Subcutaneous adipose tissue (tissue), 4 donors: ENCODE measurements around the gene ZNF568. TPM values are rescaled to one million over a fixed set of nuclear protein-coding genes. Genes with fewer than 3 reads are reported as not detected.

Source experiments
- total RNA-seq, 4 donors: library from RNA; depleted of rRNA; stranded (reverse); fragments of >200 nt; gene quantifications; one replicate each; pipeline ENCODE4 v1.1.0, GENCODE V29; 2016
- TF ChIP-seq, protein P1 (sequence below): fragments of 450-650 bp; IDR thresholded peaks from one replicate; pipeline ENCODE4 v1.5.1; 2016; ENCODE audit warnings: low read depth, mild to moderate bottlenecking, control low read depth, antibody characterized with exemption, moderate library complexity

ZNF568 gene
- total RNA-seq, 4 donors from 2014 or later, result 6.1 to 13.8 (median 8.7) TPM

DNA sequence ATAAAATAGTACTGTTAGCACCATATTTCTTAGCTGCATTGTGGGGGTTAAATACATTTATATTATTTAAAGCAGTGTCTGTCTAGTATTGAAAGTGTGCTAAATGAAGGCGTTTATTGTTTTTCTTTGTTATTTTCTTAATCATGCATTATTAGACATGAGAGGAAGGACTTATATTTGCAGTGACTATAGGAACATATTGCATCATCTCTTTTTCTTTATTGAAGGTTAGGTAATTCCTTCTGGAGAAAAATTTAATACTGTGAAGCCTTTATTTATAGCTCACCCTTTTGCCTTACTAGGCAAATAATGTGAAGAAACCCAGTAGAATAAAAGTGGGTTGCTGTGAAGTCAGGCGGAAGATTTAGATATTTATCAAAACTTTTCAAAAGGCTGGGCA is 83.2 kb downstream of the ZNF568 start:
- TF ChIP-seq, protein P1, sequence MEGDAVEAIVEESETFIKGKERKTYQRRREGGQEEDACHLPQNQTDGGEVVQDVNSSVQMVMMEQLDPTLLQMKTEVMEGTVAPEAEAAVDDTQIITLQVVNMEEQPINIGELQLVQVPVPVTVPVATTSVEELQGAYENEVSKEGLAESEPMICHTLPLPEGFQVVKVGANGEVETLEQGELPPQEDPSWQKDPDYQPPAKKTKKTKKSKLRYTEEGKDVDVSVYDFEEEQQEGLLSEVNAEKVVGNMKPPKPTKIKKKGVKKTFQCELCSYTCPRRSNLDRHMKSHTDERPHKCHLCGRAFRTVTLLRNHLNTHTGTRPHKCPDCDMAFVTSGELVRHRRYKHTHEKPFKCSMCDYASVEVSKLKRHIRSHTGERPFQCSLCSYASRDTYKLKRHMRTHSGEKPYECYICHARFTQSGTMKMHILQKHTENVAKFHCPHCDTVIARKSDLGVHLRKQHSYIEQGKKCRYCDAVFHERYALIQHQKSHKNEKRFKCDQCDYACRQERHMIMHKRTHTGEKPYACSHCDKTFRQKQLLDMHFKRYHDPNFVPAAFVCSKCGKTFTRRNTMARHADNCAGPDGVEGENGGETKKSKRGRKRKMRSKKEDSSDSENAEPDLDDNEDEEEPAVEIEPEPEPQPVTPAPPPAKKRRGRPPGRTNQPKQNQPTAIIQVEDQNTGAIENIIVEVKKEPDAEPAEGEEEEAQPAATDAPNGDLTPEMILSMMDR, result no peak

GRCh38 chr19:37007587-37008220 is 91.6 kb downstream of the ZNF568 start:
- TF ChIP-seq, protein P1, result no peak

- TF ChIP-seq, protein P1, result no peak
These were observed 93.7 kb downstream of the ZNF568 start for GRCh38 chr19:37009871-37010270.

DNA sequence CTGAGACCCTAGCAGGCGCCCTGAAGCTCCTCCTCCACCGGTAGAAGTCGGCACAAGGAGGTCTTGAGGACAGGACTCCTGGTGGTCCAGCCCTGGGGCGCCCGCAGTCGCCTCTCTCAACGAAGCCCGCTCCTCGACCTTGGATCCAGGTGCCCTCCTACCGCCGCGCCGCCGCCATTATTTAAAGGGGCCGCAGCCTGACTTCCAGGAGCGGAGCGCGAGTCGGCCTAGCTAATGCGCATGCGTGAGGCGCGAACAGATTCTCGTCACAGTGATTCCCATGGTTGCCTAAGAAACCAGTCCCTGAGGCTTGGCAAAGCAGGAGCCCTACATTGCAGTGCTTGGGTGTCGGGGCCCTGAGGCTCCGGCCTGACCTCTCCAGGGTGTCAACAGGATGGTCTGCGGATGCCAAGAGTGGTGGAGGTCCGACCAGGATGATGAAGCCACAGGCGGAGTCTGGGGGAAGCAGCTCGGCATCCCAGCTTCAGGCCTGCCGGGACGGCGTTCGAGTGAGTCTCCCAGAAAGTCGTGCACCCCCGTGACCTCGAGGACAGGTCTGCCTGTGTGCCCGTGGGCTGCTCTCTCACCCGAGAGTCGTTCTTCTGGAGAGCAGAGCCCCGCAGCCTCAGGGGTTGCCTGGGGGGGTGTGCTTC is 96.1 kb downstream of the ZNF568 start:
- TF ChIP-seq, protein P1, result no peak

- TF ChIP-seq, protein P1, result no peak
These were observed 98.3 kb downstream of the ZNF568 start for GRCh38 chr19:37014456-37014855.

GRCh38 chr19:37045140-37045539 is 129.0 kb downstream of the ZNF568 start:
- TF ChIP-seq, protein P1, result no peak

Other genes starting within 250 kb of the ZNF568 start
- gene ZNF461, start 249.5 kb upstream of the ZNF568 start, total RNA-seq, result 1 to 10 TPM; 5.9 to 8.6 (median 8.1) TPM
- gene ZNF567, start 228.7 kb upstream of the ZNF568 start, total RNA-seq, result 10 to 100 TPM in 2 of 4 donors, 1 to 10 TPM in 2; 5.8 to 11.7 (median 9.6) TPM
- 1 to 10 TPM; 1.5 to 3.4 (median 2.3) TPM for gene ZNF850, start 143.5 kb upstream of the ZNF568 start, total RNA-seq
- 1 to 10 TPM; 4.3 to 7.2 (median 6.1) TPM for gene ZNF790, start 77.9 kb upstream of the ZNF568 start, total RNA-seq
- gene ZNF345, start 65.5 kb upstream of the ZNF568 start, total RNA-seq, result 1 to 10 TPM; 3.6 to 8.1 (median 6.1) TPM
- 1 to 10 TPM; 2.3 to 4.1 (median 3.3) TPM for gene ZNF829, start within 50 bp of the ZNF568 start, total RNA-seq
- gene ZNF420, start 162.1 kb downstream of the ZNF568 start, total RNA-seq, result 10 to 100 TPM in 2 of 4 donors, 1 to 10 TPM in 2; 1.9 to 13.7 (median 8.6) TPM